Measurements from ENCODE around the gene CENPK. TPM values are rescaled to one million over a fixed set of nuclear protein-coding genes. Genes with fewer than 3 reads are reported as not detected.

Gene CENPK
- total and polyA plus RNA-seq, 2 of the 8 experiments (the other 6 are each of a cell fraction or from before 2014, with no cell fraction given) = 13.3 to 50.9 TPM

DNA sequence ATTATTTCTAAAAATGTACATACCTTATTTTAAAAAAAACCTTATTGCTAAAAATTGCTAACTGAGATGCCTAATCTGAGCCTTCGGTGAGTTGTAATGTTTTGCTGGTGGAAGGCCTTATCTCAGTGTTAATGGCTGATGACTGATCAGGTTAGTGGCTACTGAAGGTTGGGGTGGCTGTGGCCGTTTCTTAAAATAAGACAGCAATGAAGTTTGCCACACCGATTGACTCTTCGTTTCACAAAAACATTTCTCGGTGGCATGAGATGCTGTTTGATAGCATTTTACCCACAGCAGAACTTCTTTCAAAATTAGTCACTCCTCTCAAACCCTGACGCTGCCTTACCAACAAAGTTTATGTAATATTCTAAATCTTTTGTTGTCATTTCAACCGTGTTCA, 14.7 kb downstream of the CENPK start:
- H4K5ac ChIP-seq (ENCODE audit: insufficient read length, low read depth, low read length) = no peak overlapping the region
- H2BK120ac ChIP-seq (replicated peaks; ENCODE audit: low read depth, low read length) = no peak overlapping the region
- H4K91ac ChIP-seq (replicated peaks; ENCODE audit: insufficient read length, low read length) = no peak overlapping the region
- H3K4me2 ChIP-seq (ENCODE audit: insufficient read depth in 1 of 2, low read depth in 2 of 2, low read length in 2 of 2) = no peak overlapping the region
- TF ChIP-seq NANOG (IDR thresholded peaks at IDR 0.05; ENCODE audit: insufficient read depth, low read depth, low read length, poor library complexity, severe bottlenecking) = no peak
- no peak for TF ChIP-seq SUZ12 (IDR thresholded peaks at IDR 0.05; ENCODE audit: low read length)
- TF ChIP-seq EZH2 (IDR thresholded peaks at IDR 0.05; ENCODE audit: low read depth, low read length, severe bottlenecking) = no peak
- no peak for TF ChIP-seq CHD2 (IDR thresholded peaks at IDR 0.05; ENCODE audit: low read length)
- TF ChIP-seq TBP (IDR thresholded peaks at IDR 0.05; ENCODE audit: low read depth, low read length) = no peak
- no peak for TF ChIP-seq BACH1 (IDR thresholded peaks at IDR 0.05; ENCODE audit: low read length)
- TF ChIP-seq BCL11A (IDR thresholded peaks at IDR 0.05; ENCODE audit: low read depth in 2 of 2, low read length in 2 of 2) = no peak
- no peak overlapping the region for H4K8ac ChIP-seq (ENCODE audit: extremely low read depth, insufficient read depth, low read length)
- H3K4me3 ChIP-seq (ENCODE audit: extremely low read depth in 1 of 4, insufficient read depth in 2 of 4, low read depth in 3 of 4, low read length in 4 of 4) = no peak overlapping the region
- FAIRE-seq (no peak), DNase-seq (ENCODE audit: low read depth in 1 of 2, low spot score in 2 of 2) (no peak)
- H3K36me3 ChIP-seq (ENCODE audit: control insufficient read depth in 2 of 4, insufficient read depth in 4 of 4, low read length in 3 of 4) = peaks cover 7 to 37% (median 17%) of the 10 kb centered on the region in 4 experiments; a peak in 6 of 8 replicates
- H3K9ac ChIP-seq (replicated peaks in 1 of 4; ENCODE audit: extremely low read depth in 1 of 4, low read depth in 3 of 4, low read length in 3 of 4) = no peak overlapping the region
- no peaks in the 10 kb centered on the region for H3K4me1 ChIP-seq (replicated peaks in 1 of 4; ENCODE audit: control insufficient read depth in 3 of 4, insufficient read depth in 4 of 4, low read length in 3 of 4)
- WGBS, 2 experiments (ENCODE audit: extremely low coverage in 1 of 2, insufficient coverage in 1 of 2, insufficient read length in 1 of 2, insufficient replicate concordance in 2 of 2, low coverage in 1 of 2, low lambda C conversion rate in 2 of 2, missing lambda C conversion rate in 1 of 2) = 87% methylated on average over 7 of the region's 7 CpGs; no CpG with 5 or more reads in 1 of the 2 experiments
- H2AFZ ChIP-seq (ENCODE audit: low read length) = no peak overlapping the region
- no peaks in the 10 kb centered on the region for H3K79me1 ChIP-seq (ENCODE audit: low read depth, low read length)
- H3K23ac ChIP-seq (ENCODE audit: insufficient read length) = no peak overlapping the region
- H3K23me2 ChIP-seq (ENCODE audit: low read depth, low read length) = no peaks in the 10 kb centered on the region
- H3K14ac ChIP-seq (ENCODE audit: insufficient read length) = no peak overlapping the region
- H2BK20ac ChIP-seq (ENCODE audit: low read length) = no peak overlapping the region
- no peaks in the 10 kb centered on the region for H3K27me3 ChIP-seq (replicated peaks in 1 of 4; ENCODE audit: control insufficient read depth in 3 of 4, extremely low read depth in 1 of 4, insufficient read depth in 3 of 4, low read length in 3 of 4)
- CTCF ChIA-PET (ENCODE audit: partially characterized antibody) = no interaction called here
- H3K56ac ChIP-seq (replicated peaks; ENCODE audit: insufficient read length, low read depth, low read length) = no peak overlapping the region
- H4K20me1 ChIP-seq (replicated peaks in 1 of 2; ENCODE audit: control insufficient read depth in 1 of 2, insufficient read depth in 2 of 2, low read length in 2 of 2) = no peaks in the 10 kb centered on the region
- no peak overlapping the region for H2BK12ac ChIP-seq (ENCODE audit: low read depth, low read length)
- no peak overlapping the region for H3K4ac ChIP-seq (replicated peaks; ENCODE audit: insufficient read length, low read depth, low read length)
- POLR2A ChIA-PET (ENCODE audit: partially characterized antibody) = no interaction called here
- no peaks in the 10 kb centered on the region for H3K79me2 ChIP-seq (ENCODE audit: control insufficient read depth in 1 of 2, insufficient read depth in 2 of 2, low read length in 2 of 2)
- no peak overlapping the region for H3K18ac ChIP-seq (ENCODE audit: extremely low read depth, low read length)
- no peaks in the 10 kb centered on the region for H3K9me3 ChIP-seq (ENCODE audit: insufficient read depth in 2 of 2, low read depth in 1 of 2, low read length in 1 of 2)
- H2AK5ac ChIP-seq (ENCODE audit: low read depth, low read length) = no peak overlapping the region
- H3K27ac ChIP-seq (ENCODE audit: low read depth, low read length) = no peak overlapping the region
- no peak overlapping the region for H2BK15ac ChIP-seq (ENCODE audit: low read length)
- H2BK5ac ChIP-seq (ENCODE audit: low read depth, low read length) = no peak overlapping the region

Measured in H1 (cell line).